GM19455 (cell line): ENCODE data around the gene IGFBP2.

Experiments used
- ATAC-seq: cut with Tn5 transposase; IDR thresholded peaks from one replicate; pipeline ENCODE4 v1.9.1; 2021; ENCODE audit not compliant: unreplicated experiment

IGFBP2 gene

DNA sequence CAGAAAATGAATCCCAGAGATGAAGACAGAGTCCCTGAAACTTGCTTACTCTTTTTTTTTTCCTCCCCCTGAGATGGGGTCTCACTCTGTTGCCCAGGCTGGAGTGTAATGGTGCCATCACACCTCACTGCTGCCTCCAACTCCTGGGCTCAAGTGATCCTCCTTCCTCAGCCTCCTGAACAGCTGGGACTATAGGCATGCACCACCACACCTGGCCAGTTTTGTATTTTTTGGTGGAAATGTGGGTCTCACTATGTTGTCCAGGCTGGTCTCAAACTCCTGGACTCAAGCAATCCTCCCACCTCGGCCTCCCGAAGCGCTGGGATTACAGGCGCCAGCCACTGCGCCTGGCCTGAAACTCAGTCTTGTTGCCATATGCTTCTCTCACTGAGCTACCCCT lies 27.8 kb downstream of the IGFBP2 start:
- no peak for ATAC-seq

DNA sequence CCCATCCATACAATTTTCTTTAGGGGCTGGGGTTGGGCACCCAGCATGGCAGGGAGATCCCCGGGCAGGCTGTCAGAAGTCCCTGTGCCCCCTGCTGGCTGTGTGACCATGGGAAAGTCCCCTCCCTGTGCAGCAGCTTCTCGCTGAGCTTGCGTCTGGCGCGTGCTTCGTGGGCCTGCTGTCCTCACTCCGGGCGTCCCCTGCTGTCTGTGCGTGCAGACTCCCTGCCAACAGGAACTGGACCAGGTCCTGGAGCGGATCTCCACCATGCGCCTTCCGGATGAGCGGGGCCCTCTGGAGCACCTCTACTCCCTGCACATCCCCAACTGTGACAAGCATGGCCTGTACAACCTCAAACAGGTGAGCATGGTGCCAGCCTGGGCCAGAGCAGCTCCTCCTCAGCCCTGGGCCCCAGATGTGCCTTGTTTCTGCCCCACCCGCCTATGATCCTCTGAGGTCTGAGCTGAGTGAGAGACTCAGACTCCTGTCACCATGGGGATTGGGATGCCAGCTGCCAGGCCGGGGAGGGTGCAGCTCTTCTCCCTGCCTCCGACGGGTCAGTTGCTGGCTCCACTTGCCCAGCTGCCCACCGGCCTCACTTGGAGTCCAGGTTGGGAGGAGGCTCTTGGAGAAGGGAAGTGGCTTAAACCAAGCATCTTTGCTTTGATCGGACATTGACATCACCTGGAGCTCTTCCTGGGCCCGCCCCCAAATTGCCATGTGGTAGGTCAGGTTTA lies 28.6 kb downstream of the IGFBP2 start:
- ATAC-seq = no peak

DNA sequence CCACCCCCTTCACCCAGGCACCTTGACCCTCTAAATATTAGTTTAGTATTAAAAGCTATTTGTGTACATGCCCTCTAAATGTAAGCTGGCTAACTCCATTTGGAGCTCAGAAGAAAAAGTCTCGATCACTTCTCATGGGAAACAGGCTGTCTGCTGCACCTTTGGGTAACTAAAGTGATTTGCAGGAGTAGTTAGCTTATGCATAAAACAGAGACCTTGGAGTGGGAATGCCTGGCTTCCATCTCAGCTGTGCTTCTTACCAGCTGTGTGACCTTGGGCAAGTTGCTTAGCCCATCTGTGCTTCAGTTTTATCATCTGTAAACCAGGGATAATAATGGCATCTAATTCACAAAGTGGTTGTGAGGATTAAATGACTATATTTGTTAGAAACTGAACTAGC lies 29.9 kb downstream of the IGFBP2 start:
- ATAC-seq = no peak

DNA sequence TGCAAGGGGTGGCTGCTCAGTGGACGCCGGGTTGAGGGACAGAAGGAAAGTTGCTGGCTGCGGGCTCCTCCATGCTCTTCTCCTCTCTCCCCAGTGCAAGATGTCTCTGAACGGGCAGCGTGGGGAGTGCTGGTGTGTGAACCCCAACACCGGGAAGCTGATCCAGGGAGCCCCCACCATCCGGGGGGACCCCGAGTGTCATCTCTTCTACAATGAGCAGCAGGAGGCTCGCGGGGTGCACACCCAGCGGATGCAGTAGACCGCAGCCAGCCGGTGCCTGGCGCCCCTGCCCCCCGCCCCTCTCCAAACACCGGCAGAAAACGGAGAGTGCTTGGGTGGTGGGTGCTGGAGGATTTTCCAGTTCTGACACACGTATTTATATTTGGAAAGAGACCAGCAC lies 30.6 kb downstream of the IGFBP2 start:
- no peak for ATAC-seq

DNA sequence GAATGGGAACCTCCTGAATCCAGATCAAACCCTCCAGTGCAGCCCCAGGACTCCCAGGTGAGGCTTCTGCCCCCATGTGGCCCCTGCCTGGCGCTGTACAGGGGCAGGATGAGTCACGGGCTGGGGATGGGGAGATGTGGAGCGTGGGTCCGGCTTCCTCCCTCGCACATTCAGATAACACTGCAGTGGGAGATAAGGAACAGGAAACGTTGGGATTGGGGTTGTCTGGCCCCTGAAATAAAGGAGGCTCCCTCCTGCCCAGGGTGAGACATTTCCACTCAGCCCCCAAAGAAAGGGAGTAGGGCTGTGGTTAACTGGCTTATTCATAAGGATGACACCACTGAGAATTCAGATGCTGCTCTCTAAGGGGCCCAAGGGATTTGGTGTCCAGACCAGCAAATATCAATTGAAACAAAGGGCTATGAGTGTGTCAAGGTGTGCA lies 31.4 kb downstream of the IGFBP2 start:
- no peak for ATAC-seq

DNA sequence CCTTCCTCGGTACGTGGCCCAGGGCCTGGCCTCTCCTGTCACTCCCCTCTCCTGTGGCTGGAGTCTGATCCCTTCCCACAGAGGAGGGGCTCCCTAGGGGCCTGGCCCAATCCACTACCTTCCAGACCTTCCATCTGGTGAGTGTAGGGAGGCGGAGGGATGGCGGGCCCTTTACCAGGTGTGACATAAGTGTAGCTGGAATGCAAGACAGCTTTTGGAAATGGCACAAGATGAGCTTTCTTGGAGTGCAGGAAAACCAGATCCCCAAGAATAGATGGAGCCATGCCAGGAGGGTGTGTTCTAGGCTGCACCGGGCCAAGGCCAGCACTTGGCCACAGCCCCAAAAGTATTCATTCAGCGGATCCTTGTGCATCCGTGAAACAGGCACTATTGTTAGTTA lies 32.0 kb downstream of the IGFBP2 start:
- ATAC-seq = no peak

DNA sequence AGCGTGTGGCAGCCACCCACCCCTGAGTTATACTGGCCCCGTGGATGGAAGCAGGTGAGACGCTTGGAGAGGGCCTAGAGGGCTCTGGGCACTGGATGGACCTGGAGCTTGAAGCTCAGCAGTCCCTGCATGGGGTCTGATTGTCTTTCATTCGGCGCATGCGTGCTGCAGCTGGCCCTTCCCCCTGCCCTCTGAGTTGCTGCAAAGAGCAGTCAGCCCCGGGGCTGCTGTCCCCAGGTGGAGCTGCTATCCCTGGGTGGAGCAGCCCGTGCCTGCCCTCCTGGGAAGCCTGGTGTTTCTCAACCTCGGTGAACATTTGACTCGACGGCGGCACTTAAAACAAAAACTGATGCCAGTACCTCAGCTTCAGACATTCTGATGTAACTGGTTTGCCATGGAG lies 32.5 kb downstream of the IGFBP2 start:
- no peak for ATAC-seq

DNA sequence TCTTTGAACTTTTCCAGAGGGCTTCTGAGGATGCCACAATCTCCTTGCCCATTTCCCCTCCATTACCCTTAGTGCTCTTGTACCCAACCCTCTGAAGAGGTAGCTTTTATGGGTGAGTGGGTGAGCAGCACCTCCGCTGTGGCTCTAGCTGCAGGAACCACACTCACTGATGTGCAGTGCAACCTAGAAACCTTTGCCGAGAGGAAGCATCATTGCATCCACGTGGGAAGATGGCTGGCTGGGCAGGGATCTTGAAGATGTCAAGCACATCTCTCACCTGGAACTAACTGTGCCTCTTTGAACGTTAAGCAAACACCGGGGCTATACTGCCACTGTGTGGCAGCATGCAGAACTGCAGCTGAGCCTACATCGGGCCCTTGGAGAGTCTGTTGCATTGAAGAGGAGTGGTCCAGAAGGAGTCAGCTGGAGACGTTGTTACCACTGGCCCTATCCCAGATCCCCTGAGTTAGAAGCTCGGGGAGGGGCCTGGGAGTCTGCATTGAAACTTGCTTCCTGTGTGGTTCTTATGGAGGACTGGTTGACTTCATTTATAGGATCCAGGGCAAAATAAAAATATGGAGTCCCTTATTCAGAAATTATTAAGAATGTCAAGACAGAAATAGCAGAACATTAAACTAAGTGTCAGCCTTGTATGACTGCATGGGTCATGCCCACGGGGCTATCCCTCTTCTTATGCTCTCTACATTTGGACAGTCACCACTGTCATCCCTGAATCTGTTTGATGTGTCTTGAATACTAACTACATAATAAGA lies 33.4 kb downstream of the IGFBP2 start:
- ATAC-seq = no peak

DNA sequence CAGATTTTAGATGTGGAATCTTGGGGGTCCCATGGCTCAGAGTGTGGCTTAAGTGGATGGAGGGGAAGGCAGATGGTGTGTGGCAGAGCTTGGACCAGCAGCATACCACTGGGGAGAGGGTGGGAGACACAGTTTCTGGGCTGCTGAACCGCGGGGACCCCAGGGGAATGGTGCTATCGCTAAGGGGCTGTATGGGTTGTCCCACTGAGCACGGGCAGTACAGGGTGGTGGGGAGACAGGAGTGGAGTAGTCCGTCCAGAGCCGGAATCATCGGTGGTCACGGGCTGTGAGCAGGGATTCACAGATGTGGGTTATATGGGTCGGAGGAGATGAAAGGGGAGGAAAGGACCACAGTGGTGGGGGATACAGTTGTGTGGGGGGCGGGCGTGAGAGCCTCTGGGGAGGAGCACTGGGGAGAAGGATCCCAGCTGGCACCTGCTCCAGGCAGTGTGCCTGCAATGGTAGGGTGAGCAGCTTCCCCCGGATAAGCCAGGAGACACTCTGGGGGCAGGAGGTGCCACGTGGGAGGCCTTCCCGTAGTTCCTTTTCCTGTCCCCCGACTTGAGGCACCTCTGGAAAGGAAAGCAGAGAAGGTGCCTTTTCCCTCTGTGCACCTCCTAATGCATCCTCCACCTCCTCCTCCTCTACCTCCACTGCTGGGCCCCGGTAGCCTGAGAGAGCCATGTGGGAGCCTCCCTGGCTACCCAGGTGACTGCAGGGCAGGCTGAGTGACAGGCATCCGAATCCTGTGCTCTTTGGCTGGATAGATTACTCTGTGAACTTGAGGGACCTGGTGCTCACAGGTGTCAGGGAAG lies 37.3 kb downstream of the IGFBP2 start:
- ATAC-seq = no peak

DNA sequence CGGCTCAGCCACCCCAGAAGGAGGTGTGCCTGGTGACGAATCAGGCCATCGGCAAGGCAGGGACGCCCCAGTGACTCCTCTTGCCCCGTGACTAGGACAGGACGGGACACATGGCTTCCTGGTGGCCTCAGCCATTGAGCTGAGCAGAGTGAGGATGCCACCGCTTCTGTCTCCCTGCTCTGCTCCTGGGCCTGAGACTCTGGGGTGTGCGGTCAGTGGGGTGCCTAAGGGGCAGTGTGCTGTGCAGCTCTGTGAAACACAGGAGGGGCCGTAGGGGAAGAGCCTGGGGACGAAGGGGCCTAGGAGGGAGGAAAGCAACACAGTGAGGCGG lies 37.8 kb downstream of the IGFBP2 start:
- ATAC-seq = no peak

DNA sequence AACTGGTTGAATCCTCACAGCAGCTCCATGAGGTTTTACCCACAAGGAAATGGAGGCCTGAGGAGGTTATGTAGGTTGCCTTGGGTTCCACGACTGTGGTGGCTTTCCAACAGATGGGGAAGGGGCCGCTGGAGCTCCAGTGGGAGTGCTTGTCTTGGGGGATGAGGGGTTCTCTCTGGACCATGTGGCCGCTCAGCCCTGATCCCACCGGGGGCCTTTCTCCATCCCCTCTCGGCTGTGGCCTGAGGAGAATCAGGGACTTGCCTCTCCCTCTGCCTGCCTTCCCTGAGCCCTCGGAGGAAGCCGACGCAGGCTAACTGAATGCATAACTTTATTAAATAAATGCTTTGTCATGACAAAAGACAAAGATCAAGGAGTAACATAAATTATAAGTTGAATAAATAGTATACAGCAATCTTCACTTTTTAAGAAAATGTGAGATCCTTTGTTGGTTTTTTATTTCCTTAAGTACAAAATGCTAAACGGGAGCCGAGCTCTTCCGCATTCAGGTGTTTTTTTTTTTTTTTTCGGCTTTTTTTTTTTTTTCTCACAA lies 38.6 kb downstream of the IGFBP2 start:
- ATAC-seq = no peak

DNA sequence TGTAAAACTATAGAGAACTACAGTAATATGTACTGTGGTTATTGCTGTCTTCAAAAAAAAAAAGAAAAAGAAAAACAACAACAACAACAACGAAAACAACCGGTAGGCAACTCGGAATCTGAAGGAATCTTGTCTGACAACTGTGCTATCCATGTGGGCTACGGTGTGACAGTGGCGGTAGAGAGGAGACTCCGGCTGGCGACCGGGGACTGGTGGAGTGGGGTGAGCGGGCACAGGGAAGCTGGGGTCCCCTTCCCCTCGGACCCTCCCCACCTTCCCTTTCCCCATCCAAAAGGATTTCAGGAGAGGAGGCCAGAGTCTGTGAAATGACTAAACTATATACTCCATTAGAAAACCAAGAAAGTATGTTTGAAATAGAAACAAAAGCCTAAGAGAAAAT lies 39.2 kb downstream of the IGFBP2 start:
- ATAC-seq = no peak

DNA sequence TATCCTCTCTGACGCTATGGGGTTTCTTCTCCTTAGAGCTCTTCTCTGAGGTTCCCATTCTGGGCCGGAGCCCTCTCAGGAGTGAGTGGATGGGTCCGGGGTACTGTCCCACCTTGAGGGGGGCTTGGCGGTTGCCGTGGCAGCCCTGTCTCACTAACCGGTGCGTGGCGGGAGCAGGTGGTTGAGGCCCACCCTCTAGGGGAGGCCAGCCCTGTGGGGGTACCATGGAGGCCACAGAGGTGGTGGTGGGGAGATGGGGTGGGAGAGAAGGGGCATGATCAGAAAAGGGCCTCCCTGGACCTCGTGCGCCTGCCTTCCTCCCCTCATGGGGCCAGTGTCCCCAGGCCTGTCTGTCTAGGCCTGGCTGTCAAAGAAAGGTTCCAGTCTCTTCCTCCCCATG lies 39.8 kb downstream of the IGFBP2 start:
- no peak for ATAC-seq

DNA sequence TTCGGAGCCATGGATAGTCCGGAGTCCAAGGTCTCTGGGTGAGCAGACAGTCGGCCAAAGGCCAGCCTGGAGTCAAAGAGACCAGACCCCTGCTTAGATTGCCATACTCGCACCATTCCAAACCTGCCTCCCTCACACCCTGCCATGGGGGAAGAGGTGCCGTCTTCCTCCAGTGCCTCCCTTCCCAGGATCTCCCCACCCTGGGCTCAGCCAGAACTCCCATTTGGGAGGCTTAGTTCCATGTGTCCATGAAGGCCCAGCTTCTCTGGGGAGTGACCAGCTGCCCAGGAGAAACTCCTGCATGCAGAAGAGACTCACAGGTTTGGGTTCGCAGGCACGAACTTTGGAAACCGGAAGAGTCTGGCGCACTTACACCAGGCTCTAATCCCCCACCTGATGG lies 40.4 kb downstream of the IGFBP2 start:
- no peak for ATAC-seq

DNA sequence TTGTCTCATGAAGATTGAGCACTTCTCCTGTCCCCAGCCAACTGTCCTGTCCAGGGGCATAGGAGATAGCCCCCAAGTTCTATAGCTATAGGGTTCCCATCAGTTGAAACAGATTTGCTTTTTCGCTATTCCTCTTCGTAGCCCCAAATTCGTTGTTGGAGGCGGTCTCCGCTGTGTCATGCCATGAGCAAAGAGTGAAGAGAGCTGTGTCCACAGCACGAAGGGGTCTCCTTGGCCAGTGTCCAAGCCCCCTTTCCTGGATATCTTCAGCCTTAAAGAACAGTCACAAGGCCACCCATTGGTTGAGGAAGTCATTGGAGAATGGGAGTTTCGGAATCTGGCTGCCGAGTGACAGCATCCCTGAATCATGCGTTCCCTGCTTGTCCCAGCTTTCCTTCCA lies 41.2 kb downstream of the IGFBP2 start:
- no peak for ATAC-seq

DNA sequence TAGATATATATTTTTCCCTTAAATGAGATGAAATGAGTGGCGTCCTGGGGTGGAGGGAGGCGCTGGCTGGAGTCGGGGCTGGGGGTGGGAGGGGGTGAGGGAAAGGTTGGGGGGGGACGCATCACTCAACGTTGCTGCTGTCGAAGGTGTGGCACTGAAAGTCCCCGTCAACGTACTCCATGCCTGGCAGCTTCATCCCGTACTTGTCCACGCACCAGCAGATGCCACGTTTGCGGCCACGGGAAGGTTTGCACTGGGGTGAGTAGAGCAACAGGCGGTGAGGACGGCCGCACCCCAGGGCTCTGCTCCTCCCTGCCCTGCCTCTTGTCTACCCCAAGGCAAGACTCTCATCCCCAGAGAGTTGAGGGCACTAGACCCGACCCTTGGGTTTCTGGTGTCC lies 43.4 kb downstream of the IGFBP2 start:
- ATAC-seq = no peak

DNA sequence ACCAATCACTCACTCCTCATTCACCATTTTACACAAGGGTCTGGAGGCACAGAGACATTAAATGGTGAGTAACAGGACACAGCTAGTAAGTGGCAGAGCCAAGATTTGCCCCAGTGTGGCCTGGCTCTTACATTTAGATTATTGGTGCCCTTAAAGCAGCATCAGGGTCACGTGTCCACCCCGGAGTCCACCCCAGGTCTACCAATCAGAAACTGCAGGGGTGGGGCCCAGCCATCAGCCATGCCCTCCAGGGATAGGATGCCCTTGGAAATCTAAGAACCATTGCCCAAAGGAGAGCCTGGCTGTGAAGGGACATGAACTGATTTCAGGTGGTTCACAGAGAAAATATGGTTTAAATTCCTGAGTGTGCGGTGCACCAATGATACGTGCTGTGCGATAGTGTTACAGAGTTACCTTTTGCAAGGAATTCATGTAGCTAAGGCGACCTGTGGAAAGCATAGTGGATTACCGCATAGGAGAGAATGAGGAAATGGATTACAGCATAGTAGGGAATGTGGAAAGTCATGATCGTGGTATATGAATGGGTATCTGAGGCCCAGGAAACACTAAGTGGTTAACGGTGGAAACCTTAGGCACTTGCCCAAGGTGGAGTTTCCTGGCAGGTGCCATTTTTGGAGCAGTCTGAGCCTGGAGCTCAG lies 44.3 kb downstream of the IGFBP2 start:
- ATAC-seq = no peak

DNA sequence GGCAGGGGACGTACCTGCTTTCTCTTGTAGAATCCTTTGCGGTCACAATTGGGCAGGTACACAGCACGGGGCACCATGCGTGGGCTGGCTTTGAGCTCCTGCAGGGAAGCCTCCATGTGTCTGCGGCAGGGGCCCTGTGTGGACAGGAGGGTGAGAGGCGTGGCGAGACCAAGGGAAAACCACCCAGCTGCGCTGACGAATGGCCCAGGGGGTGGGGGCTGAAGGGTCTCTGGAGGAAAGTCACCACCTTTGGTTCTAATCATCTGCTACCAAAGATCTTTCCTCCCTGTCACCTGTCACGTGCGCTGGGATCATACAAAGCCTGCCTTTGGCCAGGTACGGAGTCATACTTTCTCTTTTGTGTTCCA lies 44.9 kb downstream of the IGFBP2 start:
- ATAC-seq = no peak

DNA sequence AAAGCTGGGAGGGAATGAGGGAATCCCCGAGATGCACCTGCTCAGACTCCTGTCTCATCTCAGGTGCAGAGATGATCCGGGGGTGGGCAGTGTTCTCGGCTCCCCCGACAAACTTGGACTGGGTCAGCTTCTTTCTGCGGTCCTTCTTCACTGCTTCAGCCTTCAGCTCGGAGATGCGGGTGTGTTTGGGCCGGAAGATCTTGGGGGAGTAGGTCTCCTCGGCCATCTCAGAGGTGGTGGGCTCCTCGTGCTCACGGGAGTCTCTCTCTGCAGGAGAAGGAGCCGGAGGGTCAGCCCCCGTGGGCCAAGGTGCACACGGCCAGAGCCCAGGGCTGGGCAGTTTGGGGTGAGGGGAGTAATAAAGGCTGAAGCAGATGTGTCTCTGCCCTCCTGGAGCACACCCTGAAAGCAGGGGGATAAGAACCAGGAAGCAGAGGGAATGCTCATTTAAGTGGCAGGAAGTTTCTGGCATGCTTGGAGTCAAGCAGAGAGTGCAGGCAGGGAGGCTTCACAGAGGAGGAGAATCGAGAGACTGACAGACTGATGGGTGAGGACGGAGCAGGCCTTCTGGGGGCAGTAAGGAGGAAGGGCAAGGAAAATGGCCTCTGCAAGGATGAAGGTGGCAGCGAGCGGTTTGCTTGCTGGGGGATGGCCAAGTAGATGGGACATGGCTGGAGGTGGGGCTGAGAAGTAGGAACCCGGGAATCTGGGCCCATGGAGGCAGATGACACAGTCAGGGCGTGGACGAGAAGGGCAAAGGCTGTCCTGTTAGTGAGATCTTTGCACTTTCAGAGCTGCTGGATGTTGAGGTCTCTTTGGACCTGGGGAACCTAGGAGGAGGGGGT lies 45.8 kb downstream of the IGFBP2 start:
- no peak for ATAC-seq

DNA sequence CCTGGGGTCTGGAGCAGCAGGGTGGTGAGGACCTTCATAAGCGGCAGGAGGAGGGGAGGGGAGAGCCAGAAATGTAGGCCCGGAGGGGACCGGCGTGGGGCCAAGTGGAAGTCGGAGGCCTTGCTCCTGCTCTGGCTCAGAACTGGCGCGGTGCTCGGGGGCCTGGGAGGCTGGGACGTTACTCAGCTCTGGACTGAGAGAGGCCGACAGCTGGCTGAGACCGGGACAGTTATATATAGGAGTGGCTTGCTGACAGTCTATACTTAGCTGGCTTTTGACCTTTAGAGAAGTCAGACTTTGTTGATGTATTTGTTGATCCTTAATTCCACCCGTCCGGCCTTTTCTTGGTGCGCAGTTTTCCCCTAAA lies 46.4 kb downstream of the IGFBP2 start:
- ATAC-seq = no peak
